Measurements from ENCODE around the gene IFNLR1. TPM values are rescaled to one million over a fixed set of nuclear protein-coding genes. Genes with fewer than 3 reads are reported as not detected.

The IFNLR1 gene
- total RNA-seq, 1 experiment from 2014 or later = 9.6 TPM

DNA sequence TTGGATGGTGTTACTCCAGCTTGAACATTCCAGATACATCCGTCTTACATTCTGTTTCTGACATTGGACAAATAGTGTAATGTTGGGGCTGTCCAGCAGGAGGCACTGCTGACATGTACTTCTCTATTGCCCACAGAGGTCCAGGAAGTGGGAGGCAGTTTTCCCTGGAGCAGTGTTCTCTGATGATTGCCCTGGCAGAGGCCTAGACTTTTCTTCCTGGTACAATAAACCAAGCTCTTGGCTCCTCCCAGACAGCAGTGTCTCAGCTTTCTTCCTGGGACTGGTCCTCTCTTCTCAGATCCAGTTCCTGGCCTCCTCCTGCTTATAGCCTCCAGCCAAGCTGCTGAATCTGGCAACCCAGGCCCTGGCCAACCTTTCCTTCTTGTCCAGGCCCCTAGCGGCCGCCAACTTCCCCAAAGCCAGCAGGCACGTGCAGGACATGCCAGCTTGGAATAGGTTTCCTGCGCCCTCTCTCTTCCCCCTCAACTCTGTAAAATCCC is 14.9 kb upstream of the IFNLR1 start:
- WGBS (ENCODE audit: extremely low coverage, insufficient read length, low lambda C conversion rate) = no CpG with 5 or more reads among the region's 5 CpGs
- no peaks in the 10 kb centered on the region; the same call in 1 of the 2 replicates for H3K4me1 ChIP-seq (ENCODE audit: insufficient read depth, low read length)
- H3K4me1 Mint-ChIP-seq = peaks cover 17 to 28% of the 10 kb centered on the region in 2 experiments
- no peak overlapping the region for H3K14ac ChIP-seq (ENCODE audit: insufficient read depth, low read length)
- no peak overlapping the region for H3K27ac ChIP-seq (ENCODE audit: insufficient read length, low read depth, low read length)
- DNase-seq = peak; percentile 83
- no peak overlapping the region for H2BK120ac ChIP-seq (ENCODE audit: low read depth, low read length, poor library complexity, severe bottlenecking)
- no peak overlapping the region for H3K27ac Mint-ChIP-seq
- H3K56ac ChIP-seq (ENCODE audit: insufficient read length, low read depth, low read length) = no peak overlapping the region
- H3K23me2 ChIP-seq (ENCODE audit: insufficient read length, low read depth, low read length, poor library complexity, severe bottlenecking) = no peaks in the 10 kb centered on the region
- H3K4me3 Mint-ChIP-seq = no peak overlapping the region
- no peak overlapping the region for H3K4ac ChIP-seq (ENCODE audit: low read depth, low read length)
- H4K91ac ChIP-seq (ENCODE audit: insufficient read length, low read depth, low read length) = no peak overlapping the region
- TF ChIP-seq, protein P1, sequence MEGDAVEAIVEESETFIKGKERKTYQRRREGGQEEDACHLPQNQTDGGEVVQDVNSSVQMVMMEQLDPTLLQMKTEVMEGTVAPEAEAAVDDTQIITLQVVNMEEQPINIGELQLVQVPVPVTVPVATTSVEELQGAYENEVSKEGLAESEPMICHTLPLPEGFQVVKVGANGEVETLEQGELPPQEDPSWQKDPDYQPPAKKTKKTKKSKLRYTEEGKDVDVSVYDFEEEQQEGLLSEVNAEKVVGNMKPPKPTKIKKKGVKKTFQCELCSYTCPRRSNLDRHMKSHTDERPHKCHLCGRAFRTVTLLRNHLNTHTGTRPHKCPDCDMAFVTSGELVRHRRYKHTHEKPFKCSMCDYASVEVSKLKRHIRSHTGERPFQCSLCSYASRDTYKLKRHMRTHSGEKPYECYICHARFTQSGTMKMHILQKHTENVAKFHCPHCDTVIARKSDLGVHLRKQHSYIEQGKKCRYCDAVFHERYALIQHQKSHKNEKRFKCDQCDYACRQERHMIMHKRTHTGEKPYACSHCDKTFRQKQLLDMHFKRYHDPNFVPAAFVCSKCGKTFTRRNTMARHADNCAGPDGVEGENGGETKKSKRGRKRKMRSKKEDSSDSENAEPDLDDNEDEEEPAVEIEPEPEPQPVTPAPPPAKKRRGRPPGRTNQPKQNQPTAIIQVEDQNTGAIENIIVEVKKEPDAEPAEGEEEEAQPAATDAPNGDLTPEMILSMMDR (conservative IDR thresholded peaks at IDR 0.05) = peak; percentile 91
- no peak overlapping the region for H4K5ac ChIP-seq (ENCODE audit: insufficient read length, low read depth, low read length)
- H2BK12ac ChIP-seq (ENCODE audit: insufficient read length, low read depth, low read length) = no peak overlapping the region
- H3K27me3 Mint-ChIP-seq (ENCODE audit: low read depth) = no peaks in the 10 kb centered on the region
- H3K79me2 ChIP-seq (ENCODE audit: insufficient read depth, low read length) = no peaks in the 10 kb centered on the region
- no peaks in the 10 kb centered on the region for H3K27me3 ChIP-seq (ENCODE audit: insufficient read depth, low read length)
- H2AK5ac ChIP-seq (ENCODE audit: insufficient read length, low read length) = no peak overlapping the region
- no peak overlapping the region for H2AFZ ChIP-seq (ENCODE audit: low read length)
- no peak overlapping the region for H3K18ac ChIP-seq (ENCODE audit: insufficient read length, low read depth, low read length)
- H3K9me3 Mint-ChIP-seq = no peaks in the 10 kb centered on the region
- no peaks in the 10 kb centered on the region for H4K20me1 ChIP-seq (ENCODE audit: control insufficient read depth, insufficient read depth, insufficient read length)
- H3K9me3 ChIP-seq (ENCODE audit: control insufficient read depth, low read depth, low read length) = no peaks in the 10 kb centered on the region
- H3T11ph ChIP-seq (ENCODE audit: low read length) = no peak overlapping the region
- no peak overlapping the region for H3K9ac ChIP-seq (ENCODE audit: extremely low read depth, insufficient read length, low read length)
- no peak overlapping the region for H3K4me2 ChIP-seq (ENCODE audit: insufficient read depth, insufficient read length, low read length)
- no peak overlapping the region for H2BK5ac ChIP-seq (ENCODE audit: insufficient read length, low read length)
- no peak overlapping the region for H4K8ac ChIP-seq (replicated peaks; ENCODE audit: insufficient read length, low read depth, low read length)
- no peaks in the 10 kb centered on the region for H3K36me3 Mint-ChIP-seq (ENCODE audit: insufficient read depth in 1 of 3, low read depth in 3 of 3)
- no peak overlapping the region for H3K23ac ChIP-seq (ENCODE audit: insufficient read length, low read depth, low read length)
- H2BK20ac ChIP-seq (ENCODE audit: low read depth, low read length, poor library complexity, severe bottlenecking) = no peak overlapping the region
- no peak overlapping the region for H2BK15ac ChIP-seq (ENCODE audit: low read depth, low read length)
- H3K79me1 ChIP-seq (ENCODE audit: insufficient read depth, low read depth, low read length, poor library complexity, severe bottlenecking) = no peaks in the 10 kb centered on the region

Data from H9 (cell line).